ENCODE data around the gene PROSER2. TPM values are rescaled to one million over a fixed set of nuclear protein-coding genes. Genes with fewer than 3 reads are reported as not detected.
A peak's percentile ranks its signal among the peaks of the same experiment; 100 is the strongest.

Gene PROSER2
- total and polyA plus RNA-seq, 2 of the 13 experiments (the other 11 are each of a cell fraction or from before 2014, with no cell fraction given), result 6.9 to 7.7 TPM

GRCh38 chr10:11881477-11882417 lies 58.6 kb downstream of the PROSER2 start (continued):
- TF ChIP-seq MAX (IDR thresholded peaks at IDR 0.05) (peak; percentile 92), SOX13 (IDR thresholded peaks at IDR 0.05) (0 out of 2 replicates have a peak, but pooled peaks have one; percentile 7), SOX13 (CRISPR knock-in tag; conservative IDR thresholded peaks at IDR 0.05 in 1 of 2, IDR thresholded peaks at IDR 0.05 in 1 of 2) (peak in 1 of 2 experiments; percentile 80; a peak in 2 of 4 replicates), DNMT1 (CRISPR knock-in tag; IDR thresholded peaks at IDR 0.05) (no peak), ZNF460 (CRISPR knock-in tag; IDR thresholded peaks at IDR 0.05; ENCODE audit: borderline replicate concordance) (no peak), ZBTB7A (CRISPR knock-in tag; IDR thresholded peaks at IDR 0.05) (0 out of 2 replicates have a peak, but pooled peaks have one; percentile 17), CBFB (CRISPR knock-in tag; IDR thresholded peaks at IDR 0.05) (no peak), HCFC1 (IDR thresholded peaks at IDR 0.05; ENCODE audit: low read depth, low read length) (no peak), MTERF4 (CRISPR knock-in tag; IDR thresholded peaks at IDR 0.05) (no peak), PAXIP1 (CRISPR knock-in tag; conservative IDR thresholded peaks at IDR 0.05) (peak; percentile 32; the same call in 1 of the 2 replicates), MLLT10 (CRISPR knock-in tag; IDR thresholded peaks at IDR 0.05) (no peak), ZBTB49 (CRISPR knock-in tag; IDR thresholded peaks at IDR 0.05; ENCODE audit: borderline replicate concordance) (no peak), ZNF747 (CRISPR knock-in tag; IDR thresholded peaks at IDR 0.05; ENCODE audit: borderline replicate concordance) (no peak), ZFP82 (CRISPR knock-in tag; IDR thresholded peaks at IDR 0.05; ENCODE audit: borderline replicate concordance) (no peak), WIZ (CRISPR knock-in tag; IDR thresholded peaks at IDR 0.05) (no peak), ZNF552 (CRISPR knock-in tag; IDR thresholded peaks at IDR 0.05; ENCODE audit: borderline replicate concordance) (peak; percentile 88), ZNF772 (CRISPR knock-in tag; IDR thresholded peaks at IDR 0.05) (no peak), MAFK (conservative IDR thresholded peaks at IDR 0.05 in 1 of 2, IDR thresholded peaks at IDR 0.05 in 1 of 2; ENCODE audit: low read length in 2 of 2) (no peak), LCORL (IDR thresholded peaks at IDR 0.05) (no peak), LCORL (CRISPR knock-in tag; IDR thresholded peaks at IDR 0.05) (0 out of 2 replicates have a peak, but pooled peaks have one; percentile 34), ZC3H13 (CRISPR knock-in tag; IDR thresholded peaks at IDR 0.05) (no peak), ZNF3 (CRISPR knock-in tag; IDR thresholded peaks at IDR 0.05) (peak; percentile 87), PLRG1 (conservative IDR thresholded peaks at IDR 0.05) (no peak)

Data from HepG2 (cell line).